ENCODE results near the gene UNC80.

UNC80 gene

DNA sequence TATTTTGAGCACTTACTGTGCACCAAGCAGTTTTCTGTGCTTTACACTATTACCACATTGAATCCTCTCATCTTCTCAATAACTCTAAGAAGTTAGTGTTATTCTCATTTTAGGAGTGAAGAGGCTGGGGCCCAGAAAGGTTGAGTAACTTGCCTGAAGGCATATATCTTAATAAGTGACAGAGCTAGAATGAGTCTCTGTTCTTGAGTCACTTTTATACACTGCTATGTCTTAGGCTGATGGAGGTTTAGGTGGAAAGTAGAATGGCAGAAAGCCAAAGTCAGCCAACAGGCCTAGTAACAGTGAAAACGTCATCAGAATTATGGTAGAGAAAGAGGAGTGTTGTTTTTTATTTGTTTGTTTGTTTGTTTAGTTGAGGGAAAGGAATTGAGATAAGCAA is 202.9 kb downstream of the UNC80 start:
- TF ChIP-seq, protein P1, sequence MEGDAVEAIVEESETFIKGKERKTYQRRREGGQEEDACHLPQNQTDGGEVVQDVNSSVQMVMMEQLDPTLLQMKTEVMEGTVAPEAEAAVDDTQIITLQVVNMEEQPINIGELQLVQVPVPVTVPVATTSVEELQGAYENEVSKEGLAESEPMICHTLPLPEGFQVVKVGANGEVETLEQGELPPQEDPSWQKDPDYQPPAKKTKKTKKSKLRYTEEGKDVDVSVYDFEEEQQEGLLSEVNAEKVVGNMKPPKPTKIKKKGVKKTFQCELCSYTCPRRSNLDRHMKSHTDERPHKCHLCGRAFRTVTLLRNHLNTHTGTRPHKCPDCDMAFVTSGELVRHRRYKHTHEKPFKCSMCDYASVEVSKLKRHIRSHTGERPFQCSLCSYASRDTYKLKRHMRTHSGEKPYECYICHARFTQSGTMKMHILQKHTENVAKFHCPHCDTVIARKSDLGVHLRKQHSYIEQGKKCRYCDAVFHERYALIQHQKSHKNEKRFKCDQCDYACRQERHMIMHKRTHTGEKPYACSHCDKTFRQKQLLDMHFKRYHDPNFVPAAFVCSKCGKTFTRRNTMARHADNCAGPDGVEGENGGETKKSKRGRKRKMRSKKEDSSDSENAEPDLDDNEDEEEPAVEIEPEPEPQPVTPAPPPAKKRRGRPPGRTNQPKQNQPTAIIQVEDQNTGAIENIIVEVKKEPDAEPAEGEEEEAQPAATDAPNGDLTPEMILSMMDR (IDR thresholded peaks at IDR 0.05) = no peak

DNA sequence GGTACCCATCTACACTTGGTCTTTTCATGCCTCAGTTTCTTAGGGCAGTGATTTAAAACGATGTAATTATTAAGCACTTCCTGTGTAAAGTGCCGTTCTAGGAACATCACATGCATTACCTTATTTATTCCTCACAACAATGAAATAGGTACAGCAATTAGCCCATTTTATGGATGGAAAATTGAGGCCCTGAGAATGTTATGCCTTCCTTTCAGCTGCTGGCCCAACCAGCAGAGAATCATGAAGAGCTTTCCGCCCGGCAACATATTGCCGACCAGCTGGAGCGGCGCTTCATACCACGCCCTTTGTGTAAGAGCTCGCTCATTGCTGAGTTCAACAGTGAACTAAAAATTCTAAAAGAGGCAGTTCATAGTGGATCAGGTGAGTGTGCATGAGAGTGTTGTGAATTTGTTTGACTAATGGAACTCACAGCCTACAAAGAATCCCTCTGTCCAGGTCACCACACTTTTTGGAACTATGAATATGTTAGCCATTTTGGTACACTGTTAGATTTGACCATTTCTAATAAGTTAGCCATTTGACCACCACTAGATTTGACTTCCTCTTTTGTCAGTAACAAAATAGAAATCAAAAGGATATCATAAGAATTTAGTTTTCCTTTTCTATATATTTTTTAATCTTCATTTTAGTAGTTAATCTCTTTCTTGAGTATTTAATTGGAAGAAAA is 205.2 kb downstream of the UNC80 start:
- TF ChIP-seq, protein P1 (IDR thresholded peaks at IDR 0.05) = no peak

DNA sequence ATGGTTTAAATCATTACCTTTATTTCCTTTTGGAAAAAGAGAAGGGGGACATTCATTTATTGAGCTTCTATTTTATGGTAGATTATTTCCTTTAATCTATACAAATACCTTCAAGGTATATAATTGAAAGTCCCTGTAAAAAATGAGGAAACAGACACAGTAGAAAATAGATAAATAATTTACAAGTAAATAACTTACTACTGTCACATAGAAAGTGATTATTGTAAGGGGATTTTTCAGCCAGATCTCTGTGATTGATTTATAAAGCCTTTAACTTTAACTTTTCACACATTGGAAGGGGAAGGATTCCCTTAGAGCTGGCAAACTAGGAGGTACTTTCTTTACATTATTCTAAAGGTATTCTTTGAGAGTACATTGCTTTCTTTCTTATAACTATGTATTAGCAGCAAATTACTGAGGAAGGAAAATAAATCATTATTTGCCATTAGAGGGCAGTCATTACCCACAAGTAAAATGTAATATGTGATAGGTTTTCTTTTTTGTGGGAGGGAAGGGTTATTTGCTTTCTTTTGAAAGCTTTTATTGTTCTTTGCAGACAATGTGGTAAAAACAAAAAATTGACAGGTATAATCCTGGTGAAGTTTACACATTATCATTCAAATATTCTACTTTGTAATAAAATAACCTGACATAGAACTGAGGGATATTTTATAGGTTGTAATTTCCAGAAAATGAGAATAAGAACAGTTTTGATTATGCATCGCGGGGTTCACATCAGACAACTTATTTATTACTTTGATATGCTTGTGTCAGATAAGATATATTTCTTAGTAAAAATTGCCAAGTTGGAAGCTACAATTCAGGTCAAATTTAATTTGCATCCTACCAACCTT is 206.0 kb downstream of the UNC80 start:
- TF ChIP-seq, protein P1 (IDR thresholded peaks at IDR 0.05) = peak; percentile 54

DNA sequence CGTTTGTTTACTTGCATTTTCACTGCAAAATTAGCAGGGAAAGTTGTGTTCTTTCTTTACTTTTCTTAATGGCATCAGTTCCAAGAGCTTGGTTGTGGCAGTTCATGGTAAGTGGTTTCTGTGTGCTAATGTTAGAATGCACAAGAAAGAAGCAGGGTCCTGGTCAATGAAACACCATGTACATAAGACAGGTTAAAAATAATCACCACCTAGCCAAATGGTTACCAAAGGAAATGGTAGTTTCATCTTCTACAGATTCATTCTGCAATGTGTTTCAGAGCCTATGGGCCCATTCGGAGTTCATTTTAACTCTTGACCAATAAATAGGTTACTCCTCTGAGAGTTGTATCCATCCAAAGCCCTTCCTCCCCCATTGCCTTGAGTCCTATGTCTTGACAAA is 212.7 kb downstream of the UNC80 start:
- TF ChIP-seq, protein P1 (IDR thresholded peaks at IDR 0.05) = no peak

DNA sequence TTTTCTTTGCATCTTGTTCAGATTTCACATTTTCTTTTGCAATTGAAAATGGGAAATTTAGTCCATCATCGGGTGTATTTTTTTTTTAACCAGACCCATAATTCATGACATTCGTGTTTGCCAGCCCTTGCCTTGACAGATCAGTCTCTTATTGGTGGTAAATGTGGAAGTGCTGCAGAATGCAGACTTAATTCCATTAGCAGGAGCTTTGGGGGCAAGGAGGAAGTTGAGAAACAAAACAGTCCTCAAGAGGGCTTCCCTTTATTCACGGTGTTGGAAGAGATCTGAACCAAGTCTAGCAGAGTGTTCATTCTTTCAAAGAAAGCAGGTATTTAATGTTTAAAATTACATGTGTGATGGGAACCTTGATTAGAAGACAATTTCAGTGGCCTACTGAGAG is 214.2 kb downstream of the UNC80 start:
- TF ChIP-seq, protein P1 (IDR thresholded peaks at IDR 0.05) = no peak

DNA sequence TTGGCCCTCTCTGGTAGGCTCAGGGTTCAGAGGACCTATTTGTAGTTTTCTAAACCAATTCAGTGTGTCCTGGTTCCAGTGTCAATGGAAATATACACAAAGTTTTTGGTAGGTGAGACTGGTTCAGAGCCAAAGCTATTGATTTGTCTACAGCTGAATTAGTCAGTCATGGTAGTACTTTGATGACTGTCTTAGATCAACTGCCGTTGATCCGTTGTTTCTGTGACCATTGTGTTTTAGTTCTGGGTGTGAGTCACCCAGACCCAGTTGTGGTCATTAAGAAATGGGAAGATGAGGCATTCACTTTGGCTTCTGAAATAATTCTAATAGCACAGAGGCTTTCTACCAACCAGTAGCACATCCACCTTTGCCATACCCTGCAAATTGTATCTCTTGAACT is 214.8 kb downstream of the UNC80 start:
- TF ChIP-seq, protein P1 (IDR thresholded peaks at IDR 0.05) = no peak

DNA sequence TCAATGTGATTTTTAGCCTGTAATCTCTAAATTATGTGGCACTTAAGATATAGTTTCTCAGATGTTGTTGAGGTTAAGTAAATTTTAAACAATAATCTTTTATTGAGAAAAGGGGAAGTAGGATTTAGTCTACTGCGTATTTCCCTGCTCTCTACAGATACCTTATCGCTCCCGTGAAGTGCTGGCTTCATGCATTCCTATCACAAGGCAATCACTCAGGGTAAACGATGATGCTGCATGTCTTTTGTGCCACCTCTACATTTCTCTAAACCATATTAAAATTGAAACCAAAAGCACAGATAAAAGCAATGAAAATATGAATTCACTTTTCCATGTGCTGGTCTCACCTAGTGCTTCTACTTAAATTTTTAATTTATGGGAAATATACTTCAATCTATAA is 216.4 kb downstream of the UNC80 start:
- TF ChIP-seq, protein P1 (IDR thresholded peaks at IDR 0.05) = no peak
